SK-N-MC (cell line): Measurements from ENCODE around the gene EFNA4.

Experiments used
- EZH2 ChIP-seq: fragments of 200-600 bp; sonication (generic); IDR thresholded peaks from one replicate; pipeline ENCODE4 v1.6.1; 2017; ENCODE audit warnings: antibody characterized with exemption
- POLR2AphosphoS5 ChIP-seq: IDR thresholded peaks from 2 replicates; pipeline ENCODE4 v1.6.1; 2012; ENCODE audit warnings: mild to moderate bottlenecking, low read depth, low read length, borderline replicate concordance

DNA sequence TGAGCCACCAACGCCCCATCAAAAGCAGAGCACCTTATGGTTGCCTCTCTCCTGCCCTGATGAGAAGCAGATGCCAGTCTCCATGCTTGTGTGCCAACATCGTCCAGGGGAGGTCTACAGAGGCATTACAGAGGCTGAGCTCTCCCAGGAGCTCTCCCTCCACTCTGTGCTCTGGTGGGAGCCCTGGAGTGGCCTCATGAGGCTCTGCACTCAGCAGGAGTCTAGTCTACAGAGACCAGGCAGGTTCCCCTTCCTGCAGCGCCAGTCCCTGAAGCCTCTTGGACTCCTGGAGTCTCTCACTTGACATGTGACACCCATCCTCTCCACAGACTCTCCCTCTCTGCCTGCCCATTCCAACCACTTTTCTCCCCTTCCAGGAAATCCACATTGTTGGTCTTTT, 26.5 kb upstream of the EFNA4 start:
- TF ChIP-seq EZH2 (no peak), POLR2AphosphoS5 (no peak)
